HEK293T (cell line): ENCODE measurements around the gene MYO9A.
A peak's percentile ranks its signal among the peaks of the same experiment; 100 is the strongest.

Source experiments
- CTCF ChIA-PET: fragments of 350-600 bp; formaldehyde crosslinking; extraction: SDS; loops from one replicate; lab custom pipeline; 2021; ENCODE audit warnings: antibody characterized with exemption, inconsistent platforms; lab: Yijun Ruan, JAX
- POLR2A ChIA-PET: fragments of 350-600 bp; formaldehyde crosslinking; extraction: SDS; loops from one replicate; lab custom pipeline; 2020; ENCODE audit warnings: antibody characterized with exemption, inconsistent platforms; lab: Yijun Ruan, JAX
- DNase-seq: peaks from one replicate; pipeline ENCODE4 v3.0.0; 2012; ENCODE audit warnings: mixed read lengths; ENCODE audit errors: extremely low spot score
- ARNT ChIP-seq: fragments of 450-650 bp; IDR thresholded peaks from 2 replicates; pipeline ENCODE4 v1.6.1; 2017; ENCODE audit warnings: mild to moderate bottlenecking
- BHLHE40 ChIP-seq: fragments of 450-650 bp; IDR thresholded peaks from 2 replicates; pipeline ENCODE4 v1.6.1; 2016; ENCODE audit warnings: mild to moderate bottlenecking, moderate library complexity, borderline replicate concordance
- CTBP1 ChIP-seq: fragments of 450-650 bp; IDR thresholded peaks from 2 replicates; pipeline ENCODE4 v1.6.1; 2016; ENCODE audit warnings: borderline replicate concordance
- ELF4 ChIP-seq: fragments of 450-650 bp; IDR thresholded peaks from 2 replicates; pipeline ENCODE4 v1.6.1; 2017; ENCODE audit warnings: antibody characterized with exemption
- FOXA1 ChIP-seq: fragments of 450-650 bp; IDR thresholded peaks from 2 replicates; pipeline ENCODE4 v1.6.1; 2016; ENCODE audit warnings: mild to moderate bottlenecking
- FOXK2 ChIP-seq: fragments of 450-650 bp; IDR thresholded peaks from 2 replicates; pipeline ENCODE4 v1.6.1; 2016; ENCODE audit warnings: mild to moderate bottlenecking
- FOXM1 ChIP-seq: fragments of 450-650 bp; IDR thresholded peaks from 2 replicates; pipeline ENCODE4 v1.6.1; 2017; ENCODE audit warnings: mild to moderate bottlenecking, borderline replicate concordance
- HDGF ChIP-seq: fragments of 450-650 bp; IDR thresholded peaks from 2 replicates; pipeline ENCODE4 v1.6.1; 2017; ENCODE audit warnings: antibody characterized with exemption, borderline replicate concordance
- L3MBTL2 ChIP-seq: fragments of 450-650 bp; conservative IDR thresholded peaks from 2 replicates; pipeline ENCODE4 v1.6.1; 2016; ENCODE audit warnings: mild to moderate bottlenecking
- LEF1 ChIP-seq: fragments of 450-650 bp; IDR thresholded peaks from 2 replicates; pipeline ENCODE4 v1.6.1; 2017; ENCODE audit warnings: mild to moderate bottlenecking, borderline replicate concordance
- NFRKB ChIP-seq: fragments of 450-650 bp; IDR thresholded peaks from 2 replicates; pipeline ENCODE4 v1.6.1; 2016; ENCODE audit warnings: mild to moderate bottlenecking, moderate library complexity
- PKNOX1 ChIP-seq: fragments of 450-650 bp; IDR thresholded peaks from 2 replicates; pipeline ENCODE4 v1.6.1; 2016
- SP1 ChIP-seq: fragments of 450-650 bp; IDR thresholded peaks from 2 replicates; pipeline ENCODE4 v1.6.1; 2017
- SUZ12 ChIP-seq: fragments of 450-650 bp; IDR thresholded peaks from 2 replicates; pipeline ENCODE4 v1.6.1; 2016; ENCODE audit warnings: mild to moderate bottlenecking
- TARDBP ChIP-seq: fragments of 450-650 bp; IDR thresholded peaks from 2 replicates; pipeline ENCODE4 v1.6.1; 2016
- ZNF384 ChIP-seq: fragments of 450-650 bp; IDR thresholded peaks from 2 replicates; pipeline ENCODE4 v1.6.1; 2016

The MYO9A gene

GRCh38 chr15:71786673-71787072, 331.3 kb downstream of the MYO9A start:
- DNase-seq = no peak
- ChIA-PET CTCF (interaction anchor here (0.6 to 1.0 kb wide), 2 partner anchors 34 to 343 kb away, joined by 5 read pairs; no protein-coding TSS in a partner anchor), POLR2A (no interaction called here)
- TF ChIP-seq TARDBP (no peak), ARNT (no peak), LEF1 (no peak), ZNF384 (no peak), FOXA1 (no peak)

- DNase-seq = no peak
- ChIA-PET CTCF (interaction anchor here (0.6 to 1.0 kb wide), 2 partner anchors 33 to 344 kb away, joined by 5 read pairs; no protein-coding TSS in a partner anchor), POLR2A (interaction anchor here (0.6 kb wide), 1 partner anchor 387 kb away, joined by 3 read pairs; no protein-coding TSS in a partner anchor)
- no peak for TF ChIP-seq NFRKB
- TF ChIP-seq SP1 = no peak
- no peak for TF ChIP-seq ARNT
- TF ChIP-seq SUZ12 = no peak
- TF ChIP-seq ZNF384 = no peak
- TF ChIP-seq LEF1 = no peak
- no peak for TF ChIP-seq PKNOX1
- TF ChIP-seq FOXM1 = no peak
- no peak for TF ChIP-seq L3MBTL2
- TF ChIP-seq BHLHE40 = no peak
- no peak for TF ChIP-seq CTBP1
- no peak for TF ChIP-seq FOXA1
Measured at GRCh38 chr15:71785996-71786395, 332.0 kb downstream of the MYO9A start.

GRCh38 chr15:71784719-71785118, 333.2 kb downstream of the MYO9A start:
- CTCF ChIA-PET = interaction anchor here (0.9 to 1.5 kb wide), 4 partner anchors 11 to 372 kb away, joined by 3 to 8 read pairs (median 4); no protein-coding TSS in a partner anchor
- no peak for DNase-seq
- POLR2A ChIA-PET = no interaction called here
- TF ChIP-seq FOXK2 = no peak
- no peak for TF ChIP-seq NFRKB
- no peak for TF ChIP-seq BHLHE40
- TF ChIP-seq FOXA1 = no peak
- no peak for TF ChIP-seq PKNOX1
- no peak for TF ChIP-seq HDGF
- TF ChIP-seq L3MBTL2 = no peak
- TF ChIP-seq ELF4 = no peak
- no peak for TF ChIP-seq ZNF384
- TF ChIP-seq SUZ12 = no peak
- no peak for TF ChIP-seq CTBP1
- TF ChIP-seq TARDBP = no peak
- no peak for TF ChIP-seq FOXM1
- no peak for TF ChIP-seq LEF1

GRCh38 chr15:71782422-71783165, 335.4 kb downstream of the MYO9A start:
- TF ChIP-seq PKNOX1 (peak; percentile 83), CTBP1 (no peak), BHLHE40 (no peak)
- ChIA-PET POLR2A (no interaction called here), CTCF (interaction anchor here (0.7 kb wide), 1 partner anchor 444 kb away, joined by 3 read pairs; no protein-coding TSS in a partner anchor)
- DNase-seq = no peak

- ChIA-PET CTCF (interaction anchor here (0.7 to 1.8 kb wide), 3 partner anchors 25 to 445 kb away, joined by 3 to 5 read pairs (median 4); no protein-coding TSS in a partner anchor), POLR2A (no interaction called here)
- no peak for DNase-seq
- TF ChIP-seq FOXK2 = no peak
- no peak for TF ChIP-seq FOXM1
- TF ChIP-seq ZNF384 = no peak
- TF ChIP-seq LEF1 = no peak
- no peak for TF ChIP-seq FOXA1
- no peak for TF ChIP-seq HDGF
- TF ChIP-seq SP1 = no peak
- no peak for TF ChIP-seq ELF4
- no peak for TF ChIP-seq BHLHE40
- no peak for TF ChIP-seq ARNT
- no peak for TF ChIP-seq NFRKB
- no peak for TF ChIP-seq TARDBP
- TF ChIP-seq L3MBTL2 = no peak
- no peak for TF ChIP-seq CTBP1
- TF ChIP-seq PKNOX1 = no peak
- TF ChIP-seq SUZ12 = no peak
Measured at GRCh38 chr15:71781965-71782265, 336.0 kb downstream of the MYO9A start.
